HG02642 (cell line): ENCODE measurements around the gene CASP4.
"Not testable (repeated sequence)": the region's sequence is repeated elsewhere in the genome, so short reads cannot be mapped to it uniquely, and the experiment has no call there.

Experiments used
- ATAC-seq: cut with Tn5 transposase; IDR thresholded peaks from one replicate; pipeline ENCODE4 v1.9.1; 2021; ENCODE audit warnings: mild to moderate bottlenecking; ENCODE audit not compliant: unreplicated experiment, poor library complexity

CASP4 gene

GRCh38 chr11:104962852-104963251 is 5.5 kb downstream of the CASP4 start:
- ATAC-seq, result no peak

- ATAC-seq, result no peak
Observed at GRCh38 chr11:104957280-104957679, 11.1 kb downstream of the CASP4 start.

- no peak for ATAC-seq
Observed at GRCh38 chr11:104956528-104956927, 11.8 kb downstream of the CASP4 start.

- peak; percentile 97 for ATAC-seq
Observed at GRCh38 chr11:104946907-104947306, 21.5 kb downstream of the CASP4 start.

GRCh38 chr11:104944076-104944475 is 24.3 kb downstream of the CASP4 start:
- ATAC-seq, result no peak

GRCh38 chr11:104943561-104943960 is 24.8 kb downstream of the CASP4 start:
- no peak for ATAC-seq

- ATAC-seq, result no peak
Observed at GRCh38 chr11:104934594-104934993, 33.8 kb downstream of the CASP4 start.

- not testable (repeated sequence) for ATAC-seq
Observed at GRCh38 chr11:104934073-104934472, 34.3 kb downstream of the CASP4 start.

- ATAC-seq, result no peak
Observed at GRCh38 chr11:104928811-104929210, 39.6 kb downstream of the CASP4 start.

GRCh38 chr11:104926771-104927611 is 41.4 kb downstream of the CASP4 start:
- ATAC-seq, result no peak

- no peak for ATAC-seq
Observed at GRCh38 chr11:104925850-104926249, 42.5 kb downstream of the CASP4 start.

- peak; percentile 85 for ATAC-seq
Observed at GRCh38 chr11:104918113-104918824, 50.1 kb downstream of the CASP4 start.

- ATAC-seq, result peak; percentile 33
Observed at GRCh38 chr11:104917271-104918112, 50.9 kb downstream of the CASP4 start.

- ATAC-seq, result no peak
Observed at GRCh38 chr11:104916442-104916841, 51.9 kb downstream of the CASP4 start.

- no peak for ATAC-seq
Observed at GRCh38 chr11:104912102-104912501, 56.3 kb downstream of the CASP4 start.

GRCh38 chr11:104908186-104908531 is 60.2 kb downstream of the CASP4 start:
- ATAC-seq, result no peak

- ATAC-seq, result peak; percentile 62
Observed at GRCh38 chr11:104907521-104908185, 60.7 kb downstream of the CASP4 start.

- no peak for ATAC-seq
Observed at GRCh38 chr11:104905271-104905670, 63.1 kb downstream of the CASP4 start.

- ATAC-seq, result no peak
Observed at GRCh38 chr11:104899226-104899625, 69.1 kb downstream of the CASP4 start.

GRCh38 chr11:104898685-104899013 is 69.7 kb downstream of the CASP4 start:
- ATAC-seq, result peak; percentile 12
